ENCODE data around the gene DNAH2. TPM values are rescaled to one million over a fixed set of nuclear protein-coding genes. Genes with fewer than 3 reads are reported as not detected.

DNAH2 gene
- total and polyA plus RNA-seq, 12 donors, result under 0.01 to 0.30 (median 0.03) TPM; not detected in 3

DNA sequence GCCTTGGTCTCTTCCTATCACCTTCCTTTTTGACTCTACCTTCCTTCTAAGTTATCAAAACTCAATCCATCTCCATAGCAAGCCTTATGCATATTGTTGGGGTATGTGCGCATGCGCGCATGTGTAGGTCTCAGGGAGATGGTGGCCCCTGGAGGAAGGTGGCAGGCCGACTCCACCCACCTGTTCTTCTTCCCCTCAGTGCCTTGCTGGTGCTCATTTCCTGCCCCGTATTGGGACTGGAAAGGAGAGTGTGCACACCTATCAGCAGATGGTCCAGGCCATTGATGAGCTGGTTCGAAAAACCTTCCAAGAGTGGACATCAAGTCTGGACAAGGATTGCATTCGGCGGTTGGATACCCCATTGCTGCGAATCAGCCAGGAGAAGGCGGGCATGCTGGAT lies 25.2 kb downstream of the DNAH2 start:
- H3K9me3 ChIP-seq, result no peaks in the 10 kb centered on the region
- H3K36me3 ChIP-seq, result no peaks in the 10 kb centered on the region
- no peak overlapping the region for H3K27ac ChIP-seq
- ATAC-seq (no peak), DNase-seq (no peak)
- no peak overlapping the region for H3K4me3 ChIP-seq
- intact Hi-C loops (cut with DNase I), result loop anchor here in 8 of 10 donors (1.0 to 10.0 kb wide), 16 partner anchors 72 to 312 kb away; partner anchors contain the start of genes CYB5D1 (in 2 of the 8), NAA38 (in 2 of the 8), TMEM88 (in 2 of the 8) and KDM6B (in 1 of the 8)
- 62 to 63% methylated on average over 10 of the region's 10 CpGs for WGBS, 2 donors
- TF ChIP-seq, protein P1, sequence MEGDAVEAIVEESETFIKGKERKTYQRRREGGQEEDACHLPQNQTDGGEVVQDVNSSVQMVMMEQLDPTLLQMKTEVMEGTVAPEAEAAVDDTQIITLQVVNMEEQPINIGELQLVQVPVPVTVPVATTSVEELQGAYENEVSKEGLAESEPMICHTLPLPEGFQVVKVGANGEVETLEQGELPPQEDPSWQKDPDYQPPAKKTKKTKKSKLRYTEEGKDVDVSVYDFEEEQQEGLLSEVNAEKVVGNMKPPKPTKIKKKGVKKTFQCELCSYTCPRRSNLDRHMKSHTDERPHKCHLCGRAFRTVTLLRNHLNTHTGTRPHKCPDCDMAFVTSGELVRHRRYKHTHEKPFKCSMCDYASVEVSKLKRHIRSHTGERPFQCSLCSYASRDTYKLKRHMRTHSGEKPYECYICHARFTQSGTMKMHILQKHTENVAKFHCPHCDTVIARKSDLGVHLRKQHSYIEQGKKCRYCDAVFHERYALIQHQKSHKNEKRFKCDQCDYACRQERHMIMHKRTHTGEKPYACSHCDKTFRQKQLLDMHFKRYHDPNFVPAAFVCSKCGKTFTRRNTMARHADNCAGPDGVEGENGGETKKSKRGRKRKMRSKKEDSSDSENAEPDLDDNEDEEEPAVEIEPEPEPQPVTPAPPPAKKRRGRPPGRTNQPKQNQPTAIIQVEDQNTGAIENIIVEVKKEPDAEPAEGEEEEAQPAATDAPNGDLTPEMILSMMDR (IDR thresholded peaks at IDR 0.05), result no peak
- H3K27me3 ChIP-seq, result peaks cover 0 to 31% (median 14%) of the 10 kb centered on the region in 7 donors
- peaks cover 0 to 19% (median 1%) of the 10 kb centered on the region in 9 donors for H3K4me1 ChIP-seq

DNA sequence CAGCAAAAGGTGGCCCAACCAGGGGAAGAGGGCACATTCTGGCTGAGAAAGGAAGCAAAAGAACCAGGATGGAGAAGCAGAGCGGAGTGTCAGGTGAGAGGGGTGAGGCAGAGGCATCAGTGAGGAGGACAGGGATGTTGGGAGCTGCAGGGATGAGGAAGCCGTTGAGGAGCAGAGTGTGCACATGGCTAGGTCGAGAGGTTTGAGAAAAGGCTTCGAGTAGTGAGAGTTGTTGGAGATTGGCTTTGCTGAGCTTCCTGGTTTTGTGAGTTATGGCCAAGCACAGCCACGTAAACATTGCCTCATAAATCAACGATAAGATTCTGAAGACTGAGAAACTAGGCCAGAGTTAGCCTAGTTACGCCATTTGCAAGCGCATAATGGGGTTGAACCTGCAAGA lies 26.9 kb downstream of the DNAH2 start:
- Histone ChIP-seq H3K27me3 (peaks cover 0 to 25% (median 14%) of the 10 kb centered on the region in 7 donors), H3K9me3 (no peaks in the 10 kb centered on the region), H3K27ac (no peak overlapping the region), H3K4me1 (peaks cover 0 to 28% (median 8%) of the 10 kb centered on the region in 9 donors), H3K36me3 (no peaks in the 10 kb centered on the region), H3K4me3 (no peak overlapping the region)
- DNase-seq (no peak), ATAC-seq (peak in 1 of 8 donors; percentile 46)
- 76 to 81% methylated on average over 8 of the region's 8 CpGs for WGBS, 2 donors
- TF ChIP-seq, protein P1 (IDR thresholded peaks at IDR 0.05), result no peak
- intact Hi-C loops (cut with DNase I), result loop anchor here in 7 of 10 donors (5.0 to 10.0 kb wide), 13 partner anchors 70 to 310 kb away; partner anchors contain the start of genes CYB5D1 (in 2 of the 7), NAA38 (in 2 of the 7), TMEM88 (in 2 of the 7) and KDM6B (in 1 of the 7)

DNA sequence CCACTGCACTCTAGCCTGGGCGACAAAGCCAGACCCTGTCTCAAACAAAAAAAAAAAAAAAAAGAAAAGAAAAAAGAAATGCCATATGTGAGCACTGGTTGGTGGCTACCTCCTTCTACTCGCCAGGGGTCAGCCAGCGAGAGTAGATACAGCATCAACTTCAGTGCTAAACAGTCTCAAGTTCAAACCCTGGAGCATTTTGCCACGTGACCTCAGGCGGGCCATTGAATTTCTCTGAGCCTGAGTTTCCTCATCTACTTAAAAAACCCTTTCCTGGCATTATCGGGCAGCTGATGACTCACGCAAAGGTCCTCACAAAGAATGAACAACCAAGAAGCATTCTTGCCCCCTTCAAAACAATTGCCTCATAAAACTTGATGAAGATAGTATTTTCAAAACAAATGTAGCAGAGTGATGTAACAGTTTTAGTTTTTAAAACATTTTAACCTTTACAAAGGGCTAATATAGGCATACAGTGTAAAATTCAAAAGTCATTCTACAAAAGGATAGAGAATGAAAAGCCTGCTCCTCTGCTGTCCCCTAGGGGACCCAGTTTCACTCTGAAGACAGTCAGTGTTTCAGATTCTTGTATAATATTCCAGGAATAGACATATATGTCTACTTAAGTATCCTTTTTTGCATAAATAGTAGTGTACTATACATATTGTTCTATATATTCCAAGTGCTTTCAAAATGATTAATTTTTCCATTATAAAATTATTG lies 28.4 kb downstream of the DNAH2 start:
- TF ChIP-seq, protein P1 (IDR thresholded peaks at IDR 0.05), result peak in 1 of 9 donors; percentile 8
- Histone ChIP-seq H3K4me3 (no peak overlapping the region), H3K4me1 (peaks cover 0 to 18% (median 8%) of the 10 kb centered on the region in 9 donors), H3K9me3 (peaks cover 0 to 9% (median 0%) of the 10 kb centered on the region in 11 donors), H3K27ac (no peak overlapping the region), H3K27me3 (peaks cover 0 to 18% (median 9%) of the 10 kb centered on the region in 7 donors), H3K36me3 (no peaks in the 10 kb centered on the region)
- 70 to 76% methylated on average over 7 of the region's 7 CpGs for WGBS, 2 donors
- peak in 1 of 8 donors; percentile 37 for ATAC-seq
- intact Hi-C loops (cut with DNase I), result loop anchor here in 6 of 10 donors (5.0 to 10.0 kb wide), 9 partner anchors 69 to 311 kb away; partner anchors contain the start of genes CYB5D1 (in 2 of the 6), NAA38 (in 2 of the 6), TMEM88 (in 2 of the 6) and KDM6B (in 1 of the 6)
- DNase-seq, result no peak

DNA sequence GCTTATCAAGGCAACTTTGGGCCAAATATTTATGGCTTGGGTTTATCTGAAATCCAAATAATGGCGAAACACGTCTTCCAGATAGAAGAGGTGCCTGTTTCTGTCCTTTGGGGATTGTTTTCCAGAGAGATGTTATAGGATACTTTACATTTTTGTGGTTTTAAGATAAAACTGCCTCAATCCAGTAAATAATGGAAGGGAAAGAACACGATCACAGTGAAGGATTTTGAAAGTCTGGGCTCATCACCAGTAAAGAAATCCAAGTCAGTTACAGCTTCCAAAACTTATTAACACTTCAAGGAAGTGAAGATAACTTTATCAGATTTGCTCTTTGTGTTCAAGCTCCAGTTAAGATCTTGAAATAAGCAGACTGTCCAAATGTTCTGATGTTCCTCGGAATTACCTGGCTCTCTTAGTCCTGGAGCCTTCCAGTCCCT lies 30.1 kb downstream of the DNAH2 start:
- Histone ChIP-seq H3K27ac (no peak overlapping the region), H3K9me3 (peaks cover 0 to 9% (median 0%) of the 10 kb centered on the region in 11 donors), H3K27me3 (peaks cover 0 to 7% (median 3%) of the 10 kb centered on the region in 7 donors), H3K4me1 (peaks cover 0 to 22% (median 8%) of the 10 kb centered on the region in 9 donors), H3K36me3 (no peaks in the 10 kb centered on the region), H3K4me3 (no peak overlapping the region)
- ATAC-seq (no peak), DNase-seq (no peak)
- intact Hi-C loops (cut with DNase I), result loop anchor here in 6 of 10 donors (5.0 to 10.0 kb wide), 9 partner anchors 67 to 310 kb away; partner anchors contain the start of genes CYB5D1 (in 2 of the 6), NAA38 (in 2 of the 6), TMEM88 (in 2 of the 6) and KDM6B (in 1 of the 6)
- TF ChIP-seq, protein P1 (IDR thresholded peaks at IDR 0.05), result no peak
- WGBS, 2 donors, result 38 to 41% methylated on average over 4 of the region's 4 CpGs

Data from heart right ventricle (tissue), 16 donors.